GM23248 (cell line): ENCODE data around the gene RNF166. TPM values are rescaled to one million over a fixed set of nuclear protein-coding genes. Genes with fewer than 3 reads are reported as not detected.

Source experiments
- DNase-seq: peaks from one replicate; pipeline ENCODE4 v3.0.0-alpha.2; 2015
- H2AFZ ChIP-seq: fragments of 200-600 bp; sonication (generic); 2 replicates; pipeline ENCODE4 v1.6.1; 2016; ENCODE audit warnings: antibody characterized with exemption
- H3F3A ChIP-seq: fragments of 200-600 bp; sonication (generic); 2 replicates; pipeline ENCODE4 v1.6.1; 2016; ENCODE audit warnings: mild to moderate bottlenecking, antibody characterized with exemption, mixed run types; ENCODE audit not compliant: insufficient read depth
- H3K27ac ChIP-seq: fragments of 200-600 bp; sonication (generic); 2 replicates; pipeline ENCODE4 v1.5.1; 2016; ENCODE audit warnings: mild to moderate bottlenecking
- H3K27me3 ChIP-seq: fragments of 200-600 bp; sonication (generic); replicated peaks from 2 replicates; pipeline ENCODE4 v1.6.1; 2016; ENCODE audit warnings: mild to moderate bottlenecking; ENCODE audit not compliant: insufficient read depth
- H3K36me3 ChIP-seq: fragments of 200-600 bp; sonication (generic); 2 replicates; pipeline ENCODE4 v1.6.1; 2016; ENCODE audit warnings: low read depth, mild to moderate bottlenecking
- H3K4me1 ChIP-seq: fragments of 200-600 bp; sonication (generic); 2 replicates; pipeline ENCODE4 v1.6.1; 2016; ENCODE audit warnings: mild to moderate bottlenecking; ENCODE audit not compliant: insufficient read depth
- H3K4me2 ChIP-seq: fragments of 200-600 bp; sonication (generic); one replicate; pipeline ENCODE4 v1.6.1; 2016; ENCODE audit warnings: mild to moderate bottlenecking; ENCODE audit not compliant: unreplicated experiment
- H3K4me3 ChIP-seq: fragments of 200-600 bp; sonication (generic); 2 replicates; pipeline ENCODE4 v1.5.1; 2016; ENCODE audit warnings: mild to moderate bottlenecking
- H3K79me2 ChIP-seq: fragments of 200-600 bp; sonication (generic); 2 replicates; pipeline ENCODE4 v1.6.1; 2016; ENCODE audit warnings: mild to moderate bottlenecking; ENCODE audit not compliant: insufficient read depth
- H3K9ac ChIP-seq: fragments of 200-600 bp; sonication (generic); 2 replicates; pipeline ENCODE4 v1.6.1; 2016; ENCODE audit warnings: mild to moderate bottlenecking
- H3K9me2 ChIP-seq: fragments of 200-600 bp; sonication (generic); 2 replicates; pipeline ENCODE4 v1.6.1; 2016; ENCODE audit warnings: mixed run types, mild to moderate bottlenecking, moderate library complexity; ENCODE audit not compliant: insufficient read depth
- H3K9me3 ChIP-seq: fragments of 200-600 bp; sonication (generic); one replicate; pipeline ENCODE4 v1.6.1; 2017; ENCODE audit warnings: low read depth
- H4K20me1 ChIP-seq: fragments of 200-600 bp; sonication (generic); 2 replicates; pipeline ENCODE4 v1.6.0; 2016; ENCODE audit not compliant: insufficient read depth
- EZH2 ChIP-seq: fragments of 200-600 bp; sonication (generic); IDR thresholded peaks from 2 replicates; pipeline ENCODE4 v1.6.1; 2018; ENCODE audit warnings: antibody characterized with exemption, mild to moderate bottlenecking; ENCODE audit not compliant: insufficient read depth, poor library complexity, severe bottlenecking
- EZH2phosphoT487 ChIP-seq: fragments of 200-600 bp; sonication (generic); IDR thresholded peaks from 2 replicates; pipeline ENCODE4 v1.6.1; 2018; ENCODE audit warnings: antibody characterized with exemption, moderate library complexity, mild to moderate bottlenecking, low read depth; ENCODE audit not compliant: insufficient read depth
- WGBS, 2 experiments: methylation state at CpG; one replicate each; pipeline ENCODE4 v1.1.6; 2015 to 2017; ENCODE audit warnings: low lambda C conversion rate in 2 of 2, low coverage in 1 of 2; ENCODE audit errors: missing lambda C conversion rate in 2 of 2; 5-methylcytosine and 5-hydroxymethylcytosine counted together
- in situ Hi-C: fragments of 300-500 bp; cut with MboI; formaldehyde crosslinking; loops from 2 replicates; pipeline ENCODE4 v1.15.0; 2020
- polyA plus RNA-seq: library from polyadenylated mRNA; unstranded; fragments of >200 nt; fragmentation: Nextera tagmentation; extraction: Ambion mirVana; gene quantifications from 2 replicates; pipeline ENCODE4 v1.2.1, GENCODE V29; 2016
- total RNA-seq: library from RNA; depleted of rRNA; stranded (reverse); fragments of >200 nt; shearing (Covaris generic); gene quantifications from 2 replicates; pipeline ENCODE4 v1.2.3, GENCODE V29; 2014

RNF166 gene
- total and polyA plus RNA-seq, 2 experiments from 2014 or later, result 8.9 to 14.6 TPM

DNA sequence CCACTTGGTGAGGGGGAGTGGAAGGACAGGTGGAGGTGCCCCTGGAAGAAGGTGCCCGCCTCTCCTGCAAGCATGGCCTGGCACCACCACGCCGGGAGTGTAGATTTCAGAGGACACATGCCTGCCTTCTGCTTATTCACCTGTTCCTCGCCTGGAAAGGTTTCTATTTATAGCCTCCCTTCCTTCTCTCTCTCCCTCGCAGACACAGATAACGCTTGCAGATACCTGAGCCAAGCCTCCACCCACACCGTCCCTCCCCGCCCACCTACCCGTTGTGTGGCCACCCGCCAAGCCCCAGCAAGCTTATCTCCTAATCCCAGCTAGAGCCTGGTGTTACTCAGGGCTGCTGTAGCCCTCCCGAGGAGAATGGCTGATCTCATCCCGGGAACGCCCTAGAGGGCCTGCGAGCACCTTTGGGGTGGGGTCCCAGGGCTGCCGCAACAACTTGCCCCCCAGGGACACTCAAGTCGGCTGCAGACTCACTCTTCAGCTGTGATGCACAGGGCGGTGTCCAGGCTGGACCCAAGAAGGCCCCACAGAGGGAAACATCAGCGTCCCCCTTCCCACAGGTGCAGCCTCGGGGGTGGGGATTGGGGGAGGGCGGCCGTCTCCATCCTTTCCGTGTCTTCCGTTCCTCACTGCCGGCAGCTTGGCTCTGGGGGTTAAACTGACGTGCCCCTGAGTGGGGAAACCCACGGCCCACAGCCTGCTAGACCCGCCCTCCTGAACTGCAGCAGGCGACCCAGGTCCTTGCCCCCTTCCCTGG lies 18.0 kb downstream of the RNF166 start:
- Histone ChIP-seq H3K9ac (no peak overlapping the region), H4K20me1 (no peaks in the 10 kb centered on the region), H3K4me1 (no peaks in the 10 kb centered on the region), H3K36me3 (no peaks in the 10 kb centered on the region), H2AFZ (no peak overlapping the region), H3K27me3 (peaks cover 18% of the 10 kb centered on the region), H3F3A (no peaks in the 10 kb centered on the region), H3K27ac (no peak overlapping the region), H3K9me3 (no peaks in the 10 kb centered on the region), H3K4me3 (no peak overlapping the region), H3K4me2 (no peak overlapping the region), H3K79me2 (no peaks in the 10 kb centered on the region), H3K9me2 (no peaks in the 10 kb centered on the region)
- WGBS, 2 experiments, result 27 to 34% methylated on average over 17 to 28 of the region's 28 CpGs
- TF ChIP-seq EZH2phosphoT487 (no peak), EZH2 (no peak)
- in situ Hi-C loops, result no loop called here
- DNase-seq, result no peak

- no peaks in the 10 kb centered on the region for H3F3A ChIP-seq
- no peaks in the 10 kb centered on the region for H3K9me3 ChIP-seq
- H4K20me1 ChIP-seq, result no peaks in the 10 kb centered on the region
- no peak overlapping the region for H3K4me2 ChIP-seq
- H3K9me2 ChIP-seq, result no peaks in the 10 kb centered on the region
- TF ChIP-seq EZH2phosphoT487 (no peak), EZH2 (no peak)
- H2AFZ ChIP-seq, result no peak overlapping the region
- H3K36me3 ChIP-seq, result no peaks in the 10 kb centered on the region
- in situ Hi-C loops, result no loop called here
- no peak overlapping the region for H3K4me3 ChIP-seq
- H3K27ac ChIP-seq, result no peak overlapping the region
- H3K79me2 ChIP-seq, result no peaks in the 10 kb centered on the region
- H3K4me1 ChIP-seq, result no peaks in the 10 kb centered on the region
- WGBS, 2 experiments, result 10 to 12% methylated on average over 3 of the region's 3 CpGs
- DNase-seq, result no peak
- H3K27me3 ChIP-seq, result peaks cover 18% of the 10 kb centered on the region
- no peak overlapping the region for H3K9ac ChIP-seq
Measured at GRCh38 chr16:88687676-88688012, 18.6 kb downstream of the RNF166 start.

GRCh38 chr16:88687254-88687576 lies 19.0 kb downstream of the RNF166 start:
- no peaks in the 10 kb centered on the region for H3K9me2 ChIP-seq
- no peak overlapping the region for H3K4me2 ChIP-seq
- H3K4me1 ChIP-seq, result no peaks in the 10 kb centered on the region
- no peaks in the 10 kb centered on the region for H3K36me3 ChIP-seq
- H2AFZ ChIP-seq, result no peak overlapping the region
- WGBS, 2 experiments, result 51 to 60% methylated on average over 8 to 10 of the region's 10 CpGs
- peaks cover 18% of the 10 kb centered on the region for H3K27me3 ChIP-seq
- no peak for DNase-seq
- no peak overlapping the region for H3K9ac ChIP-seq
- no peaks in the 10 kb centered on the region for H4K20me1 ChIP-seq
- in situ Hi-C loops, result no loop called here
- TF ChIP-seq EZH2 (no peak), EZH2phosphoT487 (no peak)
- no peaks in the 10 kb centered on the region for H3K9me3 ChIP-seq
- no peaks in the 10 kb centered on the region for H3K79me2 ChIP-seq
- H3K4me3 ChIP-seq, result no peak overlapping the region
- no peaks in the 10 kb centered on the region for H3F3A ChIP-seq
- H3K27ac ChIP-seq, result no peak overlapping the region

DNA sequence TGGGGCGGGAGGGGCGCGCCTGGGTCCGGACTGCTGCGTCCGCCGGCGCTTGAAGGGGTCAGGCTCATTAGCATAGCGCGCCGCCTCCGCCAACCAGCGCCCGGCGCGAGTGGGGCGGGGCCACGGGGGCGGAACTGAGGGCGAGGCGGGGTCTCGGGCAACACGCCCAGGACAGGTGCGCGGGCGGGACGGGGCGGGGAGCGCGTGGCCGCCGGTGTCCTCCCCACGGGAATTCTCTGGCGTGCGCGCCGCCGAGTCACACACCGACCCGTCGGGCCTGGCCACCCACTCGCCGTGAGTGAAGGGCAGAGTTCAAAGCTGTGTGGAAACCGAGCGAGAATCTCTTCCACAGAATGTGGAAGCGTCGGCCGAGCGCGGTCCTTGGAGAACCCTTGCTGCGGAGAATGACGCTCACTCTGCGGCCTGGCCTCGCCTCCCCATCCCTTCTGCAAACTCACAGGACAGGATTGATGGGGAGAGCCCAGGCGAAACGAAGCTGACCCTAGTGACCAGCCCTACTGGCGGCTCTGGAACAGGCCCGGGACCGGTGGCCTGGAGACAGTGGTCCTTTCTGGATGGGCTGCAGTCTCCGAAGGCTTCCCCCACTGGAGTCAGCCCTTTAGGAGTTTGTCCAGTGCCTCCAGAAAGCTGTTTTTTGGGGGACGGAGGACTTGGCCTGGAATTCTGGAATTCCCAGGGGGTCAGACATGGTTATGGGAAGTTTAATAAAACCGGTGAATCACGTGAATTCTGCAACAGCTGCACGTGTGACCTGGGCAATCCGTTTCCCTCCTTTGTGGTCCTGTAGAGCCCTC lies 19.6 kb downstream of the RNF166 start, which contains the start of gene SNAI3:
SNAI3 (minus strand) TSS at position 69 of the 815 bp plus-strand sequence. CDS start 101 bp downstream, outside the sequence.
- Histone ChIP-seq H3K27me3 (peaks cover 18% of the 10 kb centered on the region), H3F3A (no peaks in the 10 kb centered on the region), H3K36me3 (no peaks in the 10 kb centered on the region), H2AFZ (peak within 1 kb of the TSS; percentile 42), H3K4me2 (peak within 1 kb of the TSS; percentile 49), H3K27ac (no peak within 1 kb of the TSS), H3K9me2 (no peaks in the 10 kb centered on the region), H3K4me1 (no peaks in the 10 kb centered on the region), H4K20me1 (no peaks in the 10 kb centered on the region), H3K9ac (no peak within 1 kb of the TSS), H3K4me3 (peak within 1 kb of the TSS; percentile 59), H3K79me2 (no peaks in the 10 kb centered on the region), H3K9me3 (no peaks in the 10 kb centered on the region)
- 10 to 14% methylated on average over 29 to 40 of the region's 65 CpGs for WGBS, 2 experiments
- DNase-seq, result peak; percentile 58
- no peak for TF ChIP-seq EZH2
- no peak for TF ChIP-seq EZH2phosphoT487
- in situ Hi-C loops, result no loop called here
